Osteoblast (primary cell): ENCODE data around the gene TJP2. TPM values are rescaled to one million over a fixed set of nuclear protein-coding genes. Genes with fewer than 3 reads are reported as not detected.
A peak's percentile ranks its signal among the peaks of the same experiment; 100 is the strongest.

Experiments
- DNase-seq: peaks from one replicate; pipeline ENCODE4 v3.0.0; 2011; ENCODE audit warnings: low spot score, mixed read lengths; ENCODE audit not compliant: insufficient read length; ENCODE audit errors: missing footprints
- H2AFZ ChIP-seq: 2 replicates; pipeline ENCODE4 v1.6.0; 2011; ENCODE audit warnings: mild to moderate bottlenecking, low read length
- H3K27ac ChIP-seq: 2 replicates; pipeline ENCODE4 v1.5.1; 2011; ENCODE audit warnings: mild to moderate bottlenecking, low read depth, low read length, moderate library complexity
- H3K27me3 ChIP-seq: 2 replicates; pipeline ENCODE4 v1.6.0; 2012; ENCODE audit warnings: mild to moderate bottlenecking, control low read depth, inconsistent platforms, low read length, moderate library complexity; ENCODE audit not compliant: insufficient read depth
- H3K36me3 ChIP-seq: 2 replicates; pipeline ENCODE4 v1.5.1; 2011; ENCODE audit warnings: mild to moderate bottlenecking, low read length, control low read depth, moderate library complexity; ENCODE audit not compliant: insufficient read depth
- H3K4me1 ChIP-seq: 2 replicates; pipeline ENCODE4 v1.5.1; 2011; ENCODE audit warnings: mild to moderate bottlenecking, low read length, control low read depth, moderate library complexity; ENCODE audit not compliant: insufficient read depth
- H3K4me2 ChIP-seq: 2 replicates; pipeline ENCODE4 v1.6.0; 2011; ENCODE audit warnings: mild to moderate bottlenecking, low read length; ENCODE audit not compliant: insufficient read depth
- H3K4me3 ChIP-seq: fragments of 200-600 bp; sonication (generic); 3 replicates; pipeline ENCODE4 v1.5.1; 2012; ENCODE audit warnings: mild to moderate bottlenecking, low read length, inconsistent platforms; ENCODE audit not compliant: insufficient read depth
- H3K79me2 ChIP-seq: 2 replicates; pipeline ENCODE4 v1.6.0; 2012; ENCODE audit warnings: mild to moderate bottlenecking, low read length, control low read depth, inconsistent platforms; ENCODE audit not compliant: insufficient read depth
- H3K9me3 ChIP-seq: 2 replicates; pipeline ENCODE4 v1.5.1; 2011; ENCODE audit warnings: low read depth, low read length, control low read depth
- H4K20me1 ChIP-seq: 2 replicates; pipeline ENCODE4 v1.6.0; 2012; ENCODE audit warnings: mild to moderate bottlenecking, low read length, control low read depth; ENCODE audit not compliant: insufficient read depth
- CTCF ChIP-seq: IDR thresholded peaks from 2 replicates; pipeline ENCODE4 v1.5.1; 2011; ENCODE audit warnings: mild to moderate bottlenecking, low read depth, low read length, moderate library complexity; ENCODE audit errors: extremely low read depth
- total RNA-seq: library from RNA; depleted of rRNA; stranded (reverse); fragments of >200 nt; gene quantifications from 2 replicates; pipeline ENCODE4 v1.2.3, GENCODE V29; 2012

The TJP2 gene
- 28.6 and 30.4 TPM in 2 replicates for total RNA-seq

- Histone ChIP-seq H3K4me1 (peaks cover 48% of the 10 kb centered on the region), H3K9me3 (no peaks in the 10 kb centered on the region), H3K36me3 (no peaks in the 10 kb centered on the region), H3K4me2 (peak within 1 kb of the TSS; percentile 78), H4K20me1 (no peaks in the 10 kb centered on the region), H3K79me2 (peaks cover 33% of the 10 kb centered on the region), H2AFZ (peak within 1 kb of the TSS; percentile 79), H3K27me3 (no peaks in the 10 kb centered on the region), H3K27ac (peak within 1 kb of the TSS; percentile 98), H3K4me3 (peak within 1 kb of the TSS; percentile 83)
- peak; percentile 94 for DNase-seq
- TF ChIP-seq CTCF, result no peak
Observed at GRCh38 chr9:69173891-69174615, at the start of gene TJP2. TSS of gene TJP2 (plus strand) at chr9:69174277. CDS start at chr9:69174373, 96 bp downstream.

GRCh38 chr9:69130456-69131441, 43.3 kb upstream of the TJP2 start:
- H3K27ac ChIP-seq, result peak overlapping the region; percentile 59
- peaks cover 18% of the 10 kb centered on the region for H3K79me2 ChIP-seq
- H4K20me1 ChIP-seq, result peaks cover 10% of the 10 kb centered on the region
- H3K4me2 ChIP-seq, result peak overlapping the region; percentile 58
- DNase-seq, result peak; percentile 78
- no peaks in the 10 kb centered on the region for H3K36me3 ChIP-seq
- no peak overlapping the region for H2AFZ ChIP-seq
- H3K9me3 ChIP-seq, result no peaks in the 10 kb centered on the region
- no peak overlapping the region for H3K4me3 ChIP-seq
- no peaks in the 10 kb centered on the region for H3K27me3 ChIP-seq
- TF ChIP-seq CTCF, result no peak
- H3K4me1 ChIP-seq, result peaks cover 24% of the 10 kb centered on the region

GRCh38 chr9:69131682-69132081, 42.4 kb upstream of the TJP2 start:
- peaks cover 19% of the 10 kb centered on the region for H3K79me2 ChIP-seq
- DNase-seq, result peak; percentile 82
- TF ChIP-seq CTCF, result no peak
- peak overlapping the region; percentile 59 for H3K27ac ChIP-seq
- peaks cover 10% of the 10 kb centered on the region for H4K20me1 ChIP-seq
- peak overlapping the region; percentile 58 for H3K4me2 ChIP-seq
- H3K36me3 ChIP-seq, result no peaks in the 10 kb centered on the region
- H2AFZ ChIP-seq, result no peak overlapping the region
- no peak overlapping the region for H3K4me3 ChIP-seq
- no peaks in the 10 kb centered on the region for H3K9me3 ChIP-seq
- H3K27me3 ChIP-seq, result no peaks in the 10 kb centered on the region
- H3K4me1 ChIP-seq, result peaks cover 24% of the 10 kb centered on the region
